ENCODE data around the gene DKK3. TPM values are rescaled to one million over a fixed set of nuclear protein-coding genes. Genes with fewer than 3 reads are reported as not detected.

The DKK3 gene
- total RNA-seq, 2 donors from 2014 or later: 732 to 847 TPM

- peak overlapping the region in 1 of 2 donors; percentile 68 for H3K27ac ChIP-seq
- no peaks in the 10 kb centered on the region for H3K27me3 ChIP-seq (replicated peaks; ENCODE audit: insufficient read depth)
- H3K4me3 ChIP-seq: no peak overlapping the region
- H3K9me3 ChIP-seq: no peaks in the 10 kb centered on the region
- H3K4me1 ChIP-seq (ENCODE audit: control insufficient read depth in 1 of 2, low read depth in 2 of 2): peaks cover 29 to 67% of the 10 kb centered on the region in 2 donors
- DNase-seq (ENCODE audit: low spot score) (no peak), ATAC-seq (ENCODE audit: insufficient number of reproducible peaks, low FRiP score, low read depth) (no peak)
- no peak for TF ChIP-seq CTCF (IDR thresholded peaks at IDR 0.05)
- no peaks in the 10 kb centered on the region for H3K36me3 ChIP-seq
Observed at GRCh38 chr11:11970556-11970955, 37.9 kb downstream of the DKK3 start.

- H3K4me3 ChIP-seq: no peak overlapping the region
- peak; percentile 21 for TF ChIP-seq CTCF (IDR thresholded peaks at IDR 0.05)
- DNase-seq (ENCODE audit: low spot score): no peak
Observed at GRCh38 chr11:11969380-11970215, 38.8 kb downstream of the DKK3 start.

GRCh38 chr11:11968511-11969280 is 39.7 kb downstream of the DKK3 start:
- H3K27ac ChIP-seq: peak overlapping the region in 1 of 2 donors; percentile 30
- no peaks in the 10 kb centered on the region for H3K27me3 ChIP-seq (replicated peaks; ENCODE audit: insufficient read depth)
- no peaks in the 10 kb centered on the region for H3K9me3 ChIP-seq
- no peaks in the 10 kb centered on the region for H3K36me3 ChIP-seq
- H3K4me1 ChIP-seq (ENCODE audit: control insufficient read depth in 1 of 2, low read depth in 2 of 2): peaks cover 10 to 57% of the 10 kb centered on the region in 2 donors
- H3K4me3 ChIP-seq: no peak overlapping the region
- no peak for ATAC-seq (ENCODE audit: insufficient number of reproducible peaks, low FRiP score, low read depth)
- no peak for TF ChIP-seq CTCF (IDR thresholded peaks at IDR 0.05)
- DNase-seq (ENCODE audit: low spot score): no peak

More at GRCh38 chr11:11969380-11970215, 38.8 kb downstream of the DKK3 start:
- Histone ChIP-seq H3K4me1 (ENCODE audit: control insufficient read depth in 1 of 2, low read depth in 2 of 2) (peaks cover 19 to 60% of the 10 kb centered on the region in 2 donors), H3K36me3 (no peaks in the 10 kb centered on the region), H3K27me3 (replicated peaks; ENCODE audit: insufficient read depth) (no peaks in the 10 kb centered on the region), H3K9me3 (no peaks in the 10 kb centered on the region), H3K27ac (peak overlapping the region; percentile 17 to 68)
- ATAC-seq (ENCODE audit: insufficient number of reproducible peaks, low FRiP score, low read depth): no peak

- ATAC-seq (ENCODE audit: insufficient number of reproducible peaks, low FRiP score, low read depth) (no peak), DNase-seq (ENCODE audit: low spot score) (no peak)
- H3K27me3 ChIP-seq (replicated peaks; ENCODE audit: insufficient read depth): no peaks in the 10 kb centered on the region
- no peak overlapping the region for H3K4me3 ChIP-seq
- no peak for TF ChIP-seq CTCF (IDR thresholded peaks at IDR 0.05)
- no peaks in the 10 kb centered on the region for H3K9me3 ChIP-seq
- no peak overlapping the region for H3K27ac ChIP-seq
- H3K36me3 ChIP-seq: no peaks in the 10 kb centered on the region
- H3K4me1 ChIP-seq (ENCODE audit: control insufficient read depth in 1 of 2, low read depth in 2 of 2): peaks cover 6 to 49% of the 10 kb centered on the region in 2 donors
Observed at GRCh38 chr11:11967669-11968510, 40.5 kb downstream of the DKK3 start.

All from thoracic aorta (tissue), 2 donors.